Kidney (tissue), 14 donors: Measurements from ENCODE around the gene TMED9. TPM values are rescaled to one million over a fixed set of nuclear protein-coding genes. Genes with fewer than 3 reads are reported as not detected.

Experiments
- DNase-seq, 5 donors: peaks; one replicate each; pipeline ENCODE4 v3.0.0-alpha.2; 2013 to 2020
- FAIRE-seq: peaks from 2 replicates; lab custom pipeline; 2012; peaks lifted over from hg19 to GRCh38; lab: Jason Lieb, UNC
- H3K27ac ChIP-seq, 2 donors: one replicate each; pipeline ENCODE4 v1.7.0; 2013; ENCODE audit warnings: low read depth in 2 of 2, low read length in 2 of 2, inconsistent platforms in 1 of 2
- H3K27me3 ChIP-seq: one replicate; pipeline ENCODE4 v1.7.1; 2013; ENCODE audit warnings: low read length, inconsistent platforms; ENCODE audit not compliant: control insufficient read depth, insufficient read depth
- H3K36me3 ChIP-seq, 3 donors: one replicate each; pipeline versions ENCODE4 v1.7.0 to v1.7.1; 2013; ENCODE audit warnings: low read length in 3 of 3, control low read depth in 1 of 3, inconsistent platforms in 1 of 3; ENCODE audit not compliant: insufficient read depth in 3 of 3, control insufficient read depth in 2 of 3
- H3K4me1 ChIP-seq, 3 donors: one replicate each; pipeline versions ENCODE4 v1.7.0 to v1.7.1; 2013; ENCODE audit warnings: low read length in 3 of 3, inconsistent platforms in 1 of 3, low read depth in 1 of 3; ENCODE audit not compliant: control insufficient read depth in 2 of 3, insufficient read depth in 2 of 3
- H3K4me3 ChIP-seq, 3 donors: one replicate each; pipeline versions ENCODE4 v1.7.0 to v1.8.1; 2013; ENCODE audit warnings: low read length in 3 of 3, control low read depth in 1 of 3, inconsistent platforms in 1 of 3
- H3K9ac ChIP-seq, 3 donors: one replicate each; pipeline versions ENCODE4 v1.7.0 to v1.7.1; 2013; ENCODE audit warnings: low read length in 3 of 3, control low read depth in 1 of 3, inconsistent platforms in 1 of 3
- H3K9me3 ChIP-seq, 3 donors: one replicate each; pipeline versions ENCODE4 v1.7.0 to v1.7.1; 2013; ENCODE audit warnings: low read length in 3 of 3, control low read depth in 1 of 3, inconsistent platforms in 1 of 3; ENCODE audit not compliant: control insufficient read depth in 2 of 3, insufficient read depth in 1 of 3
- intact Hi-C: fragments of 100-400 bp; cut with DNase I; formaldehyde crosslinking; loops from one replicate; pipeline ENCODE4 v1.11.1; 2022
- polyA plus RNA-seq: library from polyadenylated mRNA; stranded (reverse); fragments of 350-450 nt; fragmentation: Illumina TruSeq; extraction: RNeasy Lipid Tissue Mini Kit (QIAGEN cat#74804); gene quantifications from one replicate; pipeline ENCODE4 v1.2.3, GENCODE V29; 2014; ENCODE audit warnings: low read depth, low replicate concordance; ENCODE audit not compliant: insufficient read depth
- total RNA-seq: library from RNA; stranded (reverse); fragmentation: NEBNext Ultra II Directional; extraction: Animal tissue kit (Norgen Biotek cat#: 25700); gene quantifications from one replicate; pipeline ENCODE4 v1.2.1, GENCODE V29; 2021
- TF ChIP-seq, protein P1 (sequence below): IDR thresholded peaks from 3 replicates; pipeline ENCODE4 v1.5.1; 2012; ENCODE audit warnings: mild to moderate bottlenecking, moderate library complexity, borderline replicate concordance; ENCODE audit not compliant: insufficient read depth; ENCODE audit errors: extremely low read depth
- donor health status: control.
- donor health status: control.
- donor health status: control.
- donor health status: control.
- donor health status: control.
- donor health status: DM: yes; HTN: yes; CAD: no.
- donor health status: Normal renal cell carcinoma (clear cell type).

The TMED9 gene
- total and polyA plus RNA-seq, 2 donors from 2014 or later = 168 to 214 TPM

DNA sequence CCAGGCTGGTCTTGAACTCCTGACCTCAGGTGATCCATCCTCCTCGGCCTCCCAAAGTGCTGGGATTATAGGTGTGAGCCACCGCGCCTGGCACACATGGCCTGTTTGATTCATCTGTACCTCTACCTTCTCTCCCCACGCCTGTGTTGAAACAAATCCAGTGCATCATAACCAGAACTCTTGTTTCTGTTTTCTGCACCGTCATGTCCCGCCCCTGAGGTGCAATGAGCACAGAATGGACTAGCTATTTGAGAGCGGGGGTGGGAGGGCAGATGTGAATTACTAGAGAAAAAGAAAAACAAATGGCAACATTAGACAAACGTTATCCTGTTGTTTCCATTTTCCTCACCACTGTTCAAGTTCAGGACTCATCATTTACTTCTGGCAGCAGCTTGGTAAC, 27.0 kb upstream of the TMED9 start:
- Histone ChIP-seq H3K4me1 (no peaks in the 10 kb centered on the region), H3K4me3 (no peak overlapping the region), H3K9me3 (no peaks in the 10 kb centered on the region), H3K9ac (no peak overlapping the region), H3K27ac (no peak overlapping the region), H3K36me3 (no peaks in the 10 kb centered on the region), H3K27me3 (no peaks in the 10 kb centered on the region)
- DNase-seq (no peak), FAIRE-seq (no peak)
- intact Hi-C loops = no loop called here
- TF ChIP-seq, protein P1, sequence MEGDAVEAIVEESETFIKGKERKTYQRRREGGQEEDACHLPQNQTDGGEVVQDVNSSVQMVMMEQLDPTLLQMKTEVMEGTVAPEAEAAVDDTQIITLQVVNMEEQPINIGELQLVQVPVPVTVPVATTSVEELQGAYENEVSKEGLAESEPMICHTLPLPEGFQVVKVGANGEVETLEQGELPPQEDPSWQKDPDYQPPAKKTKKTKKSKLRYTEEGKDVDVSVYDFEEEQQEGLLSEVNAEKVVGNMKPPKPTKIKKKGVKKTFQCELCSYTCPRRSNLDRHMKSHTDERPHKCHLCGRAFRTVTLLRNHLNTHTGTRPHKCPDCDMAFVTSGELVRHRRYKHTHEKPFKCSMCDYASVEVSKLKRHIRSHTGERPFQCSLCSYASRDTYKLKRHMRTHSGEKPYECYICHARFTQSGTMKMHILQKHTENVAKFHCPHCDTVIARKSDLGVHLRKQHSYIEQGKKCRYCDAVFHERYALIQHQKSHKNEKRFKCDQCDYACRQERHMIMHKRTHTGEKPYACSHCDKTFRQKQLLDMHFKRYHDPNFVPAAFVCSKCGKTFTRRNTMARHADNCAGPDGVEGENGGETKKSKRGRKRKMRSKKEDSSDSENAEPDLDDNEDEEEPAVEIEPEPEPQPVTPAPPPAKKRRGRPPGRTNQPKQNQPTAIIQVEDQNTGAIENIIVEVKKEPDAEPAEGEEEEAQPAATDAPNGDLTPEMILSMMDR = no peak

GRCh38 chr5:177568326-177568725, 23.7 kb upstream of the TMED9 start:
- TF ChIP-seq, protein P1 = no peak
- H3K4me1 ChIP-seq = no peaks in the 10 kb centered on the region
- intact Hi-C loops = no loop called here
- no peak for FAIRE-seq
- H3K9ac ChIP-seq = no peak overlapping the region
- no peaks in the 10 kb centered on the region for H3K9me3 ChIP-seq
- no peak for DNase-seq
- H3K4me3 ChIP-seq = no peak overlapping the region
- no peak overlapping the region for H3K27ac ChIP-seq
- no peaks in the 10 kb centered on the region for H3K27me3 ChIP-seq
- no peaks in the 10 kb centered on the region for H3K36me3 ChIP-seq

- no peak for FAIRE-seq
- intact Hi-C loops = no loop called here
- TF ChIP-seq, protein P1 = no peak
- no peak overlapping the region for H3K4me3 ChIP-seq
- no peaks in the 10 kb centered on the region for H3K4me1 ChIP-seq
- H3K27ac ChIP-seq = no peak overlapping the region
- H3K27me3 ChIP-seq = no peaks in the 10 kb centered on the region
- DNase-seq = no peak
- no peaks in the 10 kb centered on the region for H3K36me3 ChIP-seq
- H3K9me3 ChIP-seq = no peaks in the 10 kb centered on the region
- H3K9ac ChIP-seq = no peak overlapping the region
These were observed 22.1 kb upstream of the TMED9 start for GRCh38 chr5:177569894-177570293.

- no peak for FAIRE-seq
- Histone ChIP-seq H3K4me3 (no peak overlapping the region), H3K27me3 (no peaks in the 10 kb centered on the region), H3K9ac (no peak overlapping the region), H3K9me3 (no peaks in the 10 kb centered on the region), H3K4me1 (no peaks in the 10 kb centered on the region), H3K36me3 (no peaks in the 10 kb centered on the region), H3K27ac (no peak overlapping the region)
- TF ChIP-seq, protein P1 = no peak
- no peak for DNase-seq
- intact Hi-C loops = no loop called here
These were observed 16.5 kb upstream of the TMED9 start for GRCh38 chr5:177575488-177575887.
